Natural killer cell (primary cell): ENCODE data around the gene EHMT1. TPM values are rescaled to one million over a fixed set of nuclear protein-coding genes. Genes with fewer than 3 reads are reported as not detected.

Source experiments
- ATAC-seq, 3 donors: fragments of 150-1000 bp in 2 of 3; fragments of 200-7000 bp in 1 of 3; cut with Tn5 transposase; 1 replicate in 1 of 3; 2 replicates in 2 of 3; pipeline ENCODE4 v1.10.0; 2021; ENCODE audit warnings: mild to moderate bottlenecking in 2 of 3, moderate library complexity in 2 of 3
- DNase-seq, 2 donors: peaks; one replicate each; pipeline versions ENCODE4 v3.0.0 to v3.0.0-alpha.2; 2013 to 2021; ENCODE audit warnings: mixed read lengths in 1 of 2
- H3K27ac ChIP-seq: one replicate; pipeline ENCODE4 v1.5.1; 2013; ENCODE audit warnings: mild to moderate bottlenecking, low read length
- H3K27me3 ChIP-seq: one replicate; pipeline ENCODE4 v1.6.1; 2013; ENCODE audit warnings: low read length; ENCODE audit not compliant: control insufficient read depth, insufficient read depth
- H3K36me3 ChIP-seq: one replicate; pipeline ENCODE4 v1.6.1; 2013; ENCODE audit warnings: low read length; ENCODE audit not compliant: control insufficient read depth, insufficient read depth
- H3K4me1 ChIP-seq: one replicate; pipeline ENCODE4 v1.6.1; 2013; ENCODE audit warnings: low read length; ENCODE audit not compliant: control insufficient read depth, insufficient read depth
- H3K4me3 ChIP-seq: one replicate; pipeline ENCODE4 v1.5.1; 2013; ENCODE audit warnings: low read length
- H3K9me3 ChIP-seq: one replicate; pipeline ENCODE4 v1.6.1; 2013; ENCODE audit warnings: low read length; ENCODE audit not compliant: control insufficient read depth, insufficient read depth
- H3K27ac Mint-ChIP-seq, 2 donors: one replicate each; pipeline ENCODE4 v1.8.0; 2022; ENCODE audit warnings: mild to moderate bottlenecking in 2 of 2, mixed read lengths in 2 of 2, moderate library complexity in 1 of 2
- H3K27me3 Mint-ChIP-seq, 2 donors: one replicate each; pipeline ENCODE4 v1.8.0; 2022; ENCODE audit warnings: low read depth in 2 of 2, mixed read lengths in 2 of 2
- H3K36me3 Mint-ChIP-seq: one replicate; pipeline ENCODE4 v1.8.0; 2022; ENCODE audit warnings: mixed read lengths
- H3K4me1 Mint-ChIP-seq, 2 donors: one replicate each; pipeline ENCODE4 v1.8.0; 2022; ENCODE audit warnings: mixed read lengths in 2 of 2
- H3K4me3 Mint-ChIP-seq: one replicate; pipeline ENCODE4 v1.8.0; 2022; ENCODE audit warnings: mild to moderate bottlenecking, moderate library complexity, mixed read lengths
- H3K9me3 Mint-ChIP-seq, 2 donors: one replicate each; pipeline ENCODE4 v1.8.0; 2022; ENCODE audit warnings: mixed read lengths in 2 of 2
- WGBS: methylation state at CpG from one replicate; pipeline ENCODE4 v1.1.7; 2013; ENCODE audit warnings: missing lambda C conversion rate; ENCODE audit not compliant: insufficient coverage; 5-methylcytosine and 5-hydroxymethylcytosine counted together
- intact Hi-C: fragments of 100-400 bp; cut with micrococcal nuclease; formaldehyde crosslinking; loops from one replicate; pipeline ENCODE4 v1.14.2; 2022
- total RNA-seq, 4 donors: library from RNA; stranded (reverse); fragments of 120-200 nt in 1 of 4; gene quantifications; one replicate each; pipeline versions ENCODE4 v1.2.3 to v1.2.4, GENCODE V29; 2013 to 2022
- TF ChIP-seq, protein P1 (sequence below): fragments of 200-600 bp; IDR thresholded peaks from one replicate; pipeline ENCODE4 v1.8.0; 2022; ENCODE audit warnings: antibody characterized with exemption

Gene EHMT1
- total RNA-seq, 3 donors from 2014 or later (not counting 1 experiment from before 2014, with no cell fraction given) = 173 to 200 (median 176) TPM

DNA sequence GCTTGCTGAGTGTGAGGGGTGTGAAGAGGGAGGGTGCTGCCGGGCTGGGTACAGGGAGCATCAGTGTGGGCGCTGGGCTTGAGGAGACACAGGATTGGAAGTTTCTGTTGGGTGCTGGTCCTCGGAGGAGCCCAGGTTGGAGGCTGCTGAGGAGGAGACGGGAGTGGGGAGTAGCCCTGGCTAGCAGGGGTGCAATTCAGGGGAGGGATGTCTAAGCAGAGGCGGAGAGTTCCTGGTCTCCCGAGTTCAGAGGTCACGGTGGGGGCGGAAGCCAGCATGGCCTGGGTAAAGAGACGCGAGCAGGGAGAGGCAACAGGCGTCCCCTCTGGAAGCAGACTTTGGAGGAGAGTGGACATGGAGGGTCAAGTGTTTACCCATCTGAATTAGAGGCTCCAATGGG lies 196.0 kb downstream of the EHMT1 start:
- Histone ChIP-seq H3K4me1 (no peaks in the 10 kb centered on the region), H3K36me3 (peaks cover 66% of the 10 kb centered on the region), H3K27ac (no peak overlapping the region), H3K9me3 (no peaks in the 10 kb centered on the region), H3K4me3 (no peak overlapping the region), H3K27me3 (no peaks in the 10 kb centered on the region)
- Mint-ChIP-seq H3K27me3 (no peaks in the 10 kb centered on the region), H3K27ac (peak overlapping the region; percentile 34 to 70), H3K9me3 (no peaks in the 10 kb centered on the region), H3K4me1 (peaks cover 0 to 4% of the 10 kb centered on the region in 2 donors), H3K4me3 (no peak overlapping the region), H3K36me3 (no peaks in the 10 kb centered on the region)
- TF ChIP-seq, protein P1, sequence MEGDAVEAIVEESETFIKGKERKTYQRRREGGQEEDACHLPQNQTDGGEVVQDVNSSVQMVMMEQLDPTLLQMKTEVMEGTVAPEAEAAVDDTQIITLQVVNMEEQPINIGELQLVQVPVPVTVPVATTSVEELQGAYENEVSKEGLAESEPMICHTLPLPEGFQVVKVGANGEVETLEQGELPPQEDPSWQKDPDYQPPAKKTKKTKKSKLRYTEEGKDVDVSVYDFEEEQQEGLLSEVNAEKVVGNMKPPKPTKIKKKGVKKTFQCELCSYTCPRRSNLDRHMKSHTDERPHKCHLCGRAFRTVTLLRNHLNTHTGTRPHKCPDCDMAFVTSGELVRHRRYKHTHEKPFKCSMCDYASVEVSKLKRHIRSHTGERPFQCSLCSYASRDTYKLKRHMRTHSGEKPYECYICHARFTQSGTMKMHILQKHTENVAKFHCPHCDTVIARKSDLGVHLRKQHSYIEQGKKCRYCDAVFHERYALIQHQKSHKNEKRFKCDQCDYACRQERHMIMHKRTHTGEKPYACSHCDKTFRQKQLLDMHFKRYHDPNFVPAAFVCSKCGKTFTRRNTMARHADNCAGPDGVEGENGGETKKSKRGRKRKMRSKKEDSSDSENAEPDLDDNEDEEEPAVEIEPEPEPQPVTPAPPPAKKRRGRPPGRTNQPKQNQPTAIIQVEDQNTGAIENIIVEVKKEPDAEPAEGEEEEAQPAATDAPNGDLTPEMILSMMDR = no peak
- ATAC-seq (no peak), DNase-seq (no peak)
- intact Hi-C loops = no loop called here
- 97% methylated on average over 11 of the region's 11 CpGs for WGBS

DNA sequence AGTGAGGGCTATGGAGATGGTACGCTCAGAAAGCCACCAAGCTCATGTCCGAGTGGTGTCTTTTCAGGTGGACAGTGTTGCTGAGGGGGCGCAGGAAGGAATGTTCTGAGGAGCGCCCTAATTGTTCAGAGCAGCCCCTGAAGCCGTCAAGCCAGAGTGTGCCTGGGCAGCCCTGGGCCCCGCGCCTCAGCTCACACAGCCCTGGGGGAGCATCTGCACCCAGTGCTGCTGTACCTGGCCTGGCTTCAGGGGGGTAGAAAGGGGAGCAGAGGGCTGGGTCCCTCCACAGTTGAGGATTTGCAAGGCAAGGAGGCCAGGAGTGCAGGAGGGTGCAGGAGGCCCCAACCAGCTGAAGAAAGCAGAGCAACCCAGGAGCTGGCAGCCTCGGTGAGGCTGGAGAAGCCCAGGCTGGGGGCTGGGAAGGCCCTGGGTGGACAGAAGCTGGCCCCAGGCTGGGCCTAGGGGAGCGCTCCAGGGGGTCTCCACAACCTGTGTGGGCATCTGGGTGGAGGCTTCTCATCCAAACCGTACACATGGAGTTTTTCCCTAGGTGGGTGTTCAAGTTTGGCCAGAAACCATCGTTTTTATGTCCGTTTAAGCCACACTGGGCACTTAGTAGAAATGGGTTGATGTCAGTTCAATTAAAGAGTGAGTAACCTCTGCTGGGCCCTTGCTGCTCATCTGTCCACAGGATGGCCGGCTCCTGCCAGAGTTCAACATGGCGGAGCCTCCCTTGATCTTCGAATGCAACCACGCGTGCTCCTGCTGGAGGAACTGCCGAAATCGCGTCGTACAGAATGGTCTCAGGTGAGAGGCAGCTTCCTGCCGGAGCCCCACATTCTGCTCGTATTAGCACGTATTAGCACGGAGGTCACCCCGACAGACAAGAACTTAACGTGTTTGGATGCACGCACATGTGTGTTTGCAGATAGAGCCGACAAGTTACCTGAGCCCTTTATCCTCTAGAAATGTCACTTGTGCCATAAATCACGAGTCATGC lies 196.8 kb downstream of the EHMT1 start:
- no peaks in the 10 kb centered on the region for H3K9me3 Mint-ChIP-seq
- peaks cover 0 to 4% of the 10 kb centered on the region in 2 donors for H3K4me1 Mint-ChIP-seq
- no peaks in the 10 kb centered on the region for H3K36me3 Mint-ChIP-seq
- H3K27ac Mint-ChIP-seq = peak overlapping the region in 1 of 2 donors; percentile 34
- no peaks in the 10 kb centered on the region for H3K9me3 ChIP-seq
- no peak overlapping the region for H3K27ac ChIP-seq
- intact Hi-C loops = no loop called here
- peaks cover 71% of the 10 kb centered on the region for H3K36me3 ChIP-seq
- ATAC-seq (no peak), DNase-seq (no peak)
- H3K27me3 Mint-ChIP-seq = no peaks in the 10 kb centered on the region
- no peaks in the 10 kb centered on the region for H3K4me1 ChIP-seq
- no peak overlapping the region for H3K4me3 ChIP-seq
- H3K4me3 Mint-ChIP-seq = no peak overlapping the region
- TF ChIP-seq, protein P1 = no peak
- 97% methylated on average over 30 of the region's 30 CpGs for WGBS
- no peaks in the 10 kb centered on the region for H3K27me3 ChIP-seq

DNA sequence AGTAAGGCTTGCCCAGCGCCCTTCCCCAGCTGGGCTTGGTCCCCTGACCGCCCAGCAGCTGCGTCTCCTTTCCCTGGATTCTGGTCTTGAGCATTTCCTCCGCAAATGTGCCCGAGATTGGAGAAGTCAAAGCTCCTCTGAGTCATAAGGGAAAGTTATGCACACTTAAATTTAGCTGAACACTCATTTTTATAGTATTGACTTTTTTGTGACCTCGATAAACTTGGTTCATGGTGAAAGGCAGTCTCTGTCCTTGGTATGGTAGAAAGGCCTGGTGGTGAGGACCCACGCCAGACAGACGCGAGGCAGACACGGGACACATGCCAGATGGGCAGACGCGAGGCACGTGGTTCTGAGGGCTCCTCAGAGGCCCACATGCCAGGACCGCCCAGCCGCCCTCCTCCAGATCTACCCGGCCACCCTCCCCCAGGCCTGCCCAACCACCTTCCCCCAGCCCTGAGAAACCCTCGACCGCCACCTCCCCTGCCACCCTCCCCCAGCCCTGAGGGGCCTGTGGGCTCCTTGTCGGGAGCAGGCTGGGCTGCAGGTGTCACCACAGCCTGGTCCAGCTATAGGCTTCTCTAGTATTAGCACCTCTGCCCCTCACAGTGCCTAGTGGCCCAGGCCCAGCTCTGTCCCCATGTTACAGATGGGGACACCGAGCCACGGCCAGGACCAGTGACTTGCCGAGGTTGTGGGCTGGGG lies 197.9 kb downstream of the EHMT1 start:
- no peak for DNase-seq
- H3K27ac ChIP-seq = no peak overlapping the region
- no peak overlapping the region for H3K4me3 ChIP-seq
- Mint-ChIP-seq H3K4me3 (no peak overlapping the region), H3K27ac (no peak overlapping the region), H3K4me1 (peaks cover 0 to 4% of the 10 kb centered on the region in 2 donors), H3K36me3 (no peaks in the 10 kb centered on the region), H3K9me3 (no peaks in the 10 kb centered on the region), H3K27me3 (no peaks in the 10 kb centered on the region)
- intact Hi-C loops = no loop called here
- no peaks in the 10 kb centered on the region for H3K27me3 ChIP-seq
- TF ChIP-seq, protein P1 = no peak
- no peak for ATAC-seq
- no peaks in the 10 kb centered on the region for H3K9me3 ChIP-seq
- no peaks in the 10 kb centered on the region for H3K4me1 ChIP-seq
- 91% methylated on average over 22 of the region's 22 CpGs for WGBS
- H3K36me3 ChIP-seq = peaks cover 67% of the 10 kb centered on the region
